ENCODE results near the gene ENTPD8.
A peak's percentile ranks its signal among the peaks of the same experiment; 100 is the strongest.

Gene ENTPD8

GRCh38 chr9:137423514-137424291 is 17.5 kb downstream of the ENTPD8 start:
- DNase-seq (ENCODE audit: low spot score in 2 of 2) (no peak), ATAC-seq (replicated peaks; ENCODE audit: extremely low read depth, poor library complexity, severe bottlenecking) (peak; percentile 63)
- peak overlapping the region; percentile 59 for H3K4me3 Mint-ChIP-seq
- H3K27me3 Mint-ChIP-seq: no peaks in the 10 kb centered on the region
- no peaks in the 10 kb centered on the region for H3K9me3 Mint-ChIP-seq
- no peaks in the 10 kb centered on the region for H3K4me1 Mint-ChIP-seq
- no peak overlapping the region for H3K27ac Mint-ChIP-seq (ENCODE audit: low read depth)
- no peaks in the 10 kb centered on the region for H3K36me3 Mint-ChIP-seq (ENCODE audit: insufficient read depth)

- Mint-ChIP-seq H3K27ac (ENCODE audit: low read depth) (no peak within 1 kb of the TSS), H3K36me3 (ENCODE audit: insufficient read depth) (no peaks in the 10 kb centered on the region), H3K27me3 (no peaks in the 10 kb centered on the region), H3K4me1 (no peaks in the 10 kb centered on the region), H3K9me3 (no peaks in the 10 kb centered on the region), H3K4me3 (peak within 1 kb of the TSS; percentile 75)
- peak; percentile 88 to 95 for DNase-seq (ENCODE audit: low spot score in 2 of 2)
- ATAC-seq (replicated peaks; ENCODE audit: extremely low read depth, poor library complexity, severe bottlenecking): peak; percentile 90
Measured at GRCh38 chr9:137422604-137423513, 18.3 kb downstream of the ENTPD8 start, which contains the start of the genes EXD3 and NOXA1. EXD3 (minus strand) TSS chr9:137423162; CDS start chr9:137395357, 27,805 bp downstream. NOXA1 (plus strand) TSS chr9:137423393; CDS start chr9:137423530, 137 bp downstream.

GRCh38 chr9:137421838-137422603 is 19.1 kb downstream of the ENTPD8 start:
- DNase-seq (ENCODE audit: low spot score in 2 of 2) (no peak), ATAC-seq (replicated peaks; ENCODE audit: extremely low read depth, poor library complexity, severe bottlenecking) (no peak)
- Mint-ChIP-seq H3K36me3 (ENCODE audit: insufficient read depth) (no peaks in the 10 kb centered on the region), H3K9me3 (no peaks in the 10 kb centered on the region), H3K4me1 (no peaks in the 10 kb centered on the region), H3K27ac (ENCODE audit: low read depth) (no peak overlapping the region), H3K27me3 (no peaks in the 10 kb centered on the region), H3K4me3 (peak overlapping the region; percentile 75)

DNA sequence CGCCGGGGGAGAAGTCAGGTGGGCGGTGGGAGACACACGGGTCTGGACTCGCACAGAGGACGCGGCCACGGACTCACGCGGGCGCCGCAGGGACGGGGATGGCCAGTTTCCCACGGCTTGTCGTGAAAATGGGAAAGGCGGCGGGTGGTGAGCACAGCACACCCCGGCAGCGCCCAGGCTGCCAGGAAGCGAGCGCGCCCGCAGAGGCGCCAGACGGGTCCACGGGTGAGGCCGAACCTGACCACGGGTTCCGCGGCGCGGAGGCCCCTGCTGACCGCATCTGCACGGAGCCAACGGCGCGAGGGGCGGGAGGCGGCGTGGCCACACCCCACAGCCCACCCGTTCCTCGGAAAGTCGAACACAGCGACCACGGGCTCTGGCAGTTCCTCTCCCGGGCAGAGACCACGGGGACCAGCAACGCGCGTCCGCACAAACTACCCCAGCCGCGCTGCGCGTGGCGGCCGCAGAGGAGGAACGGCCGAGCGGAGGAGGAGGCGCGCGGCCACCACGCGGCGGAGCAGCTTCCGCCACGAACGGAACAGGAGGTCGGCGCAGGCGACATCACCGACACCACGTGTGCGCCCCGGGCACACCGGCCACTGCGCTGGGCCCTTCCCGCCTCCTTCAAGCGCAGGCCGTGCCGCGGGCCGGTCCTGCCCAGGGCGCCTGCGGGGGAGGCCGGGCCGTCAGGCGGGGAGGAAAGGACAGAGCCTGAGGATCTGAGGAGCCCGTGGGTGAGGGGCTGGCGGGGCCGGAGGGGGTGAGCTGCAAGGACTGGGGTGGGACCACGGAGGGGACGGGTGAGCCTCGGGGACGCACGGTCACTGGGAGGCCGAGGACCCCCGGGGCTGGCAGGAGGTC is 23.8 kb downstream of the ENTPD8 start:
- Mint-ChIP-seq H3K27ac (ENCODE audit: low read depth) (no peak overlapping the region), H3K36me3 (ENCODE audit: insufficient read depth) (peaks cover 4% of the 10 kb centered on the region), H3K4me3 (peak overlapping the region; percentile 55), H3K9me3 (no peaks in the 10 kb centered on the region), H3K27me3 (no peaks in the 10 kb centered on the region), H3K4me1 (peaks cover 7% of the 10 kb centered on the region)
- no peak for DNase-seq (ENCODE audit: low spot score in 2 of 2)
- ATAC-seq (replicated peaks; ENCODE audit: extremely low read depth, poor library complexity, severe bottlenecking): peak; percentile 36

DNA sequence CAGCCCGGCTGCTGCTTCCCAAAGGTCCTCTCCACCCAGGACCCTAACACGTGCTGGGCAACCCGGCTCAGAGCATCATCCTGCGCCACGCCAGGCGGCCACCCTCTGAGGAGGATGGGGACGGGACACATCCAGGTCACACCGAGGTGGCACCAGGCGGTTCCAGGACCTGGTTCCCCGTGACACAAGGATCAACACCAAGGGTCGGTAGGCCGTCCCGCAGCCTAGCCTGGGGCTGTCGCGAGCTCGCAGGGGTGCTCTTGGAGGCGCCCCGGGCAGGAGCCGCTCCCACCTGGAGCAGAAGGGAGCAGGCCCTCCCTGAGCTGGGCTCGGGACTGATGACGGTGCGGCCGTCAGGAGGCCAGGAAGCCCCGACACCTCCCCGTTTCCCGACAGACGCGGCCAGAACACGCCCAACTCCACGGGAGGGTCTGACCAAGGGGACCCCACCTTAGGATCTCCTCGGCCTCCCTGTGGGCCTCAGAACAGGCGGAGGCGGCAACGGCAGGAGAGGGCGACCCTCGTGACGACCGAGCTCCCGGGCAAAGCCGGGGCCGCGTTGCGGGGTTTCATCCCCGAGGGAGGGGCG is 24.5 kb downstream of the ENTPD8 start:
- DNase-seq (ENCODE audit: low spot score in 2 of 2): no peak
- ATAC-seq (replicated peaks; ENCODE audit: extremely low read depth, poor library complexity, severe bottlenecking): no peak
- Mint-ChIP-seq H3K9me3 (no peaks in the 10 kb centered on the region), H3K27me3 (no peaks in the 10 kb centered on the region), H3K27ac (ENCODE audit: low read depth) (no peak overlapping the region), H3K36me3 (ENCODE audit: insufficient read depth) (peaks cover 4% of the 10 kb centered on the region), H3K4me3 (peak overlapping the region; percentile 55), H3K4me1 (peaks cover 7% of the 10 kb centered on the region)

GRCh38 chr9:137416006-137416562 is 25.1 kb downstream of the ENTPD8 start:
- Mint-ChIP-seq H3K36me3 (ENCODE audit: insufficient read depth) (peaks cover 4% of the 10 kb centered on the region), H3K9me3 (no peaks in the 10 kb centered on the region), H3K4me1 (peaks cover 7% of the 10 kb centered on the region), H3K27me3 (no peaks in the 10 kb centered on the region), H3K27ac (ENCODE audit: low read depth) (no peak overlapping the region), H3K4me3 (no peak overlapping the region)
- no peak for ATAC-seq (replicated peaks; ENCODE audit: extremely low read depth, poor library complexity, severe bottlenecking)
- DNase-seq (ENCODE audit: low spot score in 2 of 2): no peak

DNA sequence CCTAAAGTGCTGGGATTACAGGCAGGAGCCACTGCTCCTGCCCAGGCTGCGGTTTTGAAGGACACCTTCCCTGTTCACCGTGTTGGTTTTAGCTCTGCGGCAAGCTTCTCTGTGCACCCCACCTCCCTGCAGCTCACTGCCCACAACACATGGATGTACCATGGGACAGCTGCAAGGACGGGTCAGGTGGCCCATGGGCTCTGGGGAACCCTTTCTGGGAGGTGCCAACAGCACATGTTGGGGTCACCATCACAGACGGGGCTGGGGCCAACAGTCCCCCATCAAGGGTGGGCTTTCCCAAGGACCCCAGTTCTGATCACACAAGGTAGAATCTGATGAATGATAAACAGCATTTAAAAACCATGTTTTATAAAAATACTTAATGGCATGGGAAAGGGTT is 25.7 kb downstream of the ENTPD8 start:
- DNase-seq (ENCODE audit: low spot score in 2 of 2) (no peak), ATAC-seq (replicated peaks; ENCODE audit: extremely low read depth, poor library complexity, severe bottlenecking) (no peak)
- H3K36me3 Mint-ChIP-seq (ENCODE audit: insufficient read depth): peaks cover 4% of the 10 kb centered on the region
- no peaks in the 10 kb centered on the region for H3K9me3 Mint-ChIP-seq
- no peaks in the 10 kb centered on the region for H3K27me3 Mint-ChIP-seq
- H3K4me3 Mint-ChIP-seq: no peak overlapping the region
- peaks cover 9% of the 10 kb centered on the region for H3K4me1 Mint-ChIP-seq
- H3K27ac Mint-ChIP-seq (ENCODE audit: low read depth): no peak overlapping the region

DNA sequence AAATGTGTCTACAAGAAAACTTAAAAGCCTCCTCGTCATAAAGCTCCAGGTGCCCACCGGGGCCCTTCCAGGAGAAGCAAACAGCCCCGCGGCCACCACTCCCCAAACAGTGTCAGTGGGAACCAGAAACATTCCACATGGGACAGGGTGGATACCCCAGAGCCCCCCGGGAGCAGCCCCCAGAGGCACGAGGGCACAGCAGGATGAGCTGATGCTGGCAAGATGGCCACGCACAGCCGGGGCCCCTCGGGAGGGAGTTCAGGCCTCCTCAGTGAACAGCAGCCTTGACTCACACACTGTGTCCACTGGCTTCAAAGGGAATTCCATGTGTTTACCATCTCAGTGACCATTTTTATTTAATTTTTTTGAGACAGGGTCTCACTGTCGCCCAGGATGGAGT is 28.7 kb downstream of the ENTPD8 start:
- Mint-ChIP-seq H3K27ac (ENCODE audit: low read depth) (no peak overlapping the region), H3K27me3 (no peaks in the 10 kb centered on the region), H3K36me3 (ENCODE audit: insufficient read depth) (peaks cover 4% of the 10 kb centered on the region), H3K4me1 (peaks cover 11% of the 10 kb centered on the region), H3K4me3 (no peak overlapping the region), H3K9me3 (no peaks in the 10 kb centered on the region)
- ATAC-seq (replicated peaks; ENCODE audit: extremely low read depth, poor library complexity, severe bottlenecking) (no peak), DNase-seq (ENCODE audit: low spot score in 2 of 2) (no peak)

GRCh38 chr9:137411645-137412380 is 29.3 kb downstream of the ENTPD8 start:
- H3K4me1 Mint-ChIP-seq: peaks cover 11% of the 10 kb centered on the region
- H3K9me3 Mint-ChIP-seq: no peaks in the 10 kb centered on the region
- peak overlapping the region; percentile 31 for H3K4me3 Mint-ChIP-seq
- DNase-seq (ENCODE audit: low spot score in 2 of 2) (no peak), ATAC-seq (replicated peaks; ENCODE audit: extremely low read depth, poor library complexity, severe bottlenecking) (no peak)
- peaks cover 4% of the 10 kb centered on the region for H3K36me3 Mint-ChIP-seq (ENCODE audit: insufficient read depth)
- H3K27me3 Mint-ChIP-seq: no peaks in the 10 kb centered on the region
- H3K27ac Mint-ChIP-seq (ENCODE audit: low read depth): no peak overlapping the region

DNA sequence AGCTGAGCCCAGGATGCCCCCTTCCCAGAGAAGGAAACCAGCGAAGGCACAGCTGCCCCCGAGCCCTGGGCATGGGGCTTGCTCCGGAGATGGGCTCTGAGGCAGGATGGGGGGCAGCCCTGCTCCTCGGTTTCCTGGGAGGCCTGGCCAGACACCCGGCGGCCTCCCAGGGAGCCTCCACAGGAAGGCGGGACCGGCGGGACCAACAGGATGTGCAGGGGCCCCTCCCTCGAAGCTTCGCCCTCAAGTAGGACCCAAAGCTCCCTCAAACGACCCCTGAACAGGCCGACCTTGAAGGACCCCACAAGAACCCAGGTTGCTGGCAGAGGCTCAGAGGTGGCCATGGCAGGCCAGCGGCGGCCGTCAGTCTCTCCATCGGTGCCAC is 29.9 kb downstream of the ENTPD8 start:
- Mint-ChIP-seq H3K36me3 (ENCODE audit: insufficient read depth) (peaks cover 4% of the 10 kb centered on the region), H3K9me3 (no peaks in the 10 kb centered on the region)

GRCh38 chr9:137410891-137411249 is 30.3 kb downstream of the ENTPD8 start:
- Mint-ChIP-seq H3K4me1 (peaks cover 15% of the 10 kb centered on the region), H3K27ac (ENCODE audit: low read depth) (no peak overlapping the region), H3K9me3 (no peaks in the 10 kb centered on the region), H3K4me3 (peak overlapping the region; percentile 31), H3K27me3 (peaks cover 5% of the 10 kb centered on the region), H3K36me3 (ENCODE audit: insufficient read depth) (peaks cover 4% of the 10 kb centered on the region)
- ATAC-seq (replicated peaks; ENCODE audit: extremely low read depth, poor library complexity, severe bottlenecking) (no peak), DNase-seq (ENCODE audit: low spot score in 2 of 2) (no peak)

More for the DNA sequence above, 29.9 kb downstream of the ENTPD8 start:
- peaks cover 2% of the 10 kb centered on the region for H3K27me3 Mint-ChIP-seq
- no peak overlapping the region for H3K27ac Mint-ChIP-seq (ENCODE audit: low read depth)
- peak overlapping the region; percentile 31 for H3K4me3 Mint-ChIP-seq
- DNase-seq (ENCODE audit: low spot score in 2 of 2): no peak
- no peak for ATAC-seq (replicated peaks; ENCODE audit: extremely low read depth, poor library complexity, severe bottlenecking)
- peaks cover 12% of the 10 kb centered on the region for H3K4me1 Mint-ChIP-seq
